Fibroblast of gingiva (primary cell): Measurements from ENCODE around the gene YBX1.
"Not testable (repeated sequence)": the region's sequence is repeated elsewhere in the genome, so short reads cannot be mapped to it uniquely, and the experiment has no call there.

Experiments used
- DNase-seq: peaks from one replicate; pipeline ENCODE4 v3.0.0-alpha.2; 2011; ENCODE audit warnings: low read depth

YBX1 gene

DNA sequence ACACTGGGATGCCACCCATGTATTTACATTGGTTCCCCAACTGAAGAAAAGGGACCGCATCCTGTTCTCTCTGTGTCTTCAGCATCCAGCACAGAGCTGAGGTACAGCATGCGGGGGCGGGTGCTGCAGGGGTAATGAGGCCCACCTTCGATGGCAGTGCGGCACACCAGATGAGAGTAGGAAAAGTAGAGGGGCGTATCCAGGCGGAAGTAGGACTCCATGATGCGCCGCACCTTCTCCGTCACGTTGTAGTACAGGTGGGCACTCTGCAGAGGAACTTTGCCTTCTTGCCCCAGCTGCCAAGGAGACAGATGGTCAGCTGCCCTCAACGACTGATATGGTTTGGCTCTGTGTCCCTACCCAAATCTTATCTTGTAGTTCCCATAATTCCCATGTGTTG lies 67.8 kb downstream of the YBX1 start:
- DNase-seq, result no peak

DNA sequence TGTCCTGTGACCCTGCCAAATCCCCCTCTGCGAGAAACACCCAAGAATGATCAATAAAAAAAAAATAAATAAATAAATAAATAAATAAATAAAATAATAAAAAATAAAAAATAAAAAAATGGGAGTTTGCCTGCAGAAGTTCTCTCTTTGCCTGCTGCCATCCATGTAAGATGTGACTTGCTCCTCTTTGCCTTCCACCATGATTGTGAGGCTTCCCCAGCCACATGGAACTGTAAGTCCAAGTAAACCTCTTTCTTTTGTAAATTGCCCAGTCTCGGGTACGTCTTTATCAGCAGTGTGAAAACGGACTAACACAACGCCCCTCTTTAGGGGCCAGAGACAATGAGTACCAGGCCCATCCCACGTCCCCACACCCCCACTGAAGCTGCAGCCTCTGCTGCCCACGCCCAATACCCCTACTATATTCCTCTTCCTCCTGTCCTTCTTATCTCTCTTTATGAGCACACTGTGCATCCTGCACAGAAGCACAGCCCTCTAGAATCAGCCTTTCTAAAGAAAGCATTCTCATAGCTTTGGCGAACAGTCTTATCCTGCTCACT lies 69.4 kb downstream of the YBX1 start:
- not testable (repeated sequence) for DNase-seq

DNA sequence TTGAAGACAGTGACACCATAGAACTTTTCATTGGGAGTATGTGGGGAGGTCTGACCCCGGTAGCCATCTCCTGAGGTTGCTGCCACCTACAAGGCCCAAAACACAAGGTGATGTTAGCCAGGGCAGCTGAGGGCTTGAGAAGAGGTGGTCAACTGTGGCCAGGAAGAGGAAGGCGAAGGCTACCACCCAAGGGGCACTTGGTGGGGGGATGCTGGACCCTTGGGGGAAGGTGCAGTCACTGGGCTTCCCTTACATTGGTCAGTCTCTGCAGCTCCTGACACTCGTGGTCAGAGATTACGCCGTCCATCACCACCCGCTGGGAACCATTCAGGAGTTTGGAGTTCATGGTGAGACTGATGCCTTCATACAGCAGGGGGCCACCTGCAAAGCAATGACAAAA lies 70.1 kb downstream of the YBX1 start:
- no peak for DNase-seq

- peak; percentile 65 for DNase-seq
These were observed 70.9 kb downstream of the YBX1 start for GRCh38 chr1:42753070-42753469.
